IMR-90 (cell line): ENCODE data around the gene PGLYRP3. TPM values are rescaled to one million over a fixed set of nuclear protein-coding genes. Genes with fewer than 3 reads are reported as not detected.

Experiments
- ATAC-seq: fragments of 200-7000 bp; cut with Tn5 transposase; 2 replicates; pipeline ENCODE4 v1.9.1; 2020; ENCODE audit warnings: low read depth, mild to moderate bottlenecking, moderate library complexity
- BruUV-seq: library from RNA; stranded (reverse); fragments of 400-500 nt; replicated peaks from 2 replicates; lab custom pipeline; 2021; lab: Mats Ljungman, UMichigan
- CTCF ChIA-PET: fragments of 300-600 bp; formaldehyde crosslinking; extraction: SDS; loops from one replicate; lab custom pipeline; 2021; ENCODE audit warnings: antibody characterized with exemption; lab: Yijun Ruan, JAX
- POLR2A ChIA-PET: fragments of 300-600 bp; sonication (Branson Sonifier 250); formaldehyde crosslinking; loops from one replicate; lab custom pipeline; 2022; ENCODE audit warnings: antibody characterized with exemption; ENCODE audit not compliant: unreplicated experiment; lab: Charles Lee
- DNase-seq: peaks from one replicate; pipeline ENCODE4 v3.0.0; 2013
- H2AFZ ChIP-seq: replicated peaks from 2 replicates; pipeline ENCODE3; 2013; ENCODE audit warnings: low read length, mild to moderate bottlenecking; ENCODE audit not compliant: poor library complexity
- H2AK5ac ChIP-seq: 2 replicates; pipeline ENCODE4 v1.6.1; 2013; ENCODE audit warnings: low read depth, low read length, inconsistent platforms
- H2AK9ac ChIP-seq: replicated peaks from 2 replicates; pipeline ENCODE3; 2013; ENCODE audit warnings: mild to moderate bottlenecking, low read depth, low read length, moderate library complexity; ENCODE audit not compliant: poor library complexity
- H2BK120ac ChIP-seq: 2 replicates; pipeline ENCODE4 v1.6.1; 2013; ENCODE audit warnings: low read depth, low read length, inconsistent platforms
- H2BK15ac ChIP-seq: 3 replicates; pipeline ENCODE4 v1.6.1; 2013; ENCODE audit warnings: low read depth, low read length, inconsistent platforms
- H2BK20ac ChIP-seq: 2 replicates; pipeline ENCODE4 v1.6.1; 2013; ENCODE audit warnings: low read depth, mild to moderate bottlenecking, inconsistent platforms, low read length, moderate library complexity
- H2BK5ac ChIP-seq: 2 replicates; pipeline ENCODE4 v1.6.1; 2013; ENCODE audit warnings: mild to moderate bottlenecking, low read depth, low read length, inconsistent platforms; ENCODE audit not compliant: poor library complexity, severe bottlenecking
- H3K14ac ChIP-seq: replicated peaks from 2 replicates; pipeline ENCODE4 v1.6.1; 2013; ENCODE audit warnings: low read depth, low read length, inconsistent platforms
- H3K18ac ChIP-seq: 2 replicates; pipeline ENCODE4 v1.6.1; 2013; ENCODE audit warnings: low read depth, low read length, control low read depth
- H3K23ac ChIP-seq: 2 replicates; pipeline ENCODE4 v1.6.1; 2013; ENCODE audit warnings: low read depth, low read length, inconsistent platforms
- H3K27ac ChIP-seq: 2 replicates; pipeline ENCODE4 v1.5.1; 2013; ENCODE audit warnings: mild to moderate bottlenecking, control low read depth, low read length; ENCODE audit not compliant: insufficient read depth
- H3K27me3 ChIP-seq: 2 replicates; pipeline ENCODE4 v1.6.1; 2013; ENCODE audit warnings: low read length; ENCODE audit not compliant: control insufficient read depth, insufficient read depth
- H3K36me3 ChIP-seq: 2 replicates; pipeline ENCODE4 v1.6.1; 2013; ENCODE audit warnings: low read length, mixed read lengths; ENCODE audit not compliant: control insufficient read depth, insufficient read depth
- H3K4ac ChIP-seq: 2 replicates; pipeline ENCODE4 v1.6.1; 2013; ENCODE audit warnings: low read depth, low read length, inconsistent platforms
- H3K4me1 ChIP-seq: 2 replicates; pipeline ENCODE4 v1.6.1; 2013; ENCODE audit warnings: low read length, mixed read lengths; ENCODE audit not compliant: control insufficient read depth, insufficient read depth
- H3K4me2 ChIP-seq: 2 replicates; pipeline ENCODE4 v1.6.1; 2013; ENCODE audit warnings: low read depth, mild to moderate bottlenecking, control low read depth, low read length, moderate library complexity
- H3K4me3 ChIP-seq: 2 replicates; pipeline ENCODE4 v1.5.1; 2013; ENCODE audit warnings: low read depth, mild to moderate bottlenecking, control low read depth, low read length, moderate library complexity; ENCODE audit not compliant: insufficient read depth
- H3K56ac ChIP-seq: 2 replicates; pipeline ENCODE4 v1.6.1; 2013; ENCODE audit warnings: low read length, inconsistent platforms; ENCODE audit not compliant: insufficient read depth; ENCODE audit errors: extremely low read depth
- H3K79me1 ChIP-seq, 2 experiments: 2 replicates each; pipeline ENCODE4 v1.6.1; 2013; ENCODE audit warnings: low read length in 2 of 2, inconsistent platforms in 1 of 2, low read depth in 1 of 2
- H3K9ac ChIP-seq: 2 replicates; pipeline ENCODE4 v1.6.1; 2013; ENCODE audit warnings: low read depth, low read length, control low read depth
- H3K9me1 ChIP-seq: 2 replicates; pipeline ENCODE4 v1.6.1; 2013; ENCODE audit warnings: low read length, inconsistent platforms; ENCODE audit not compliant: insufficient read depth
- H3K9me3 ChIP-seq: 2 replicates; pipeline ENCODE4 v1.6.1; 2013; ENCODE audit warnings: low read length; ENCODE audit not compliant: control insufficient read depth, insufficient read depth
- H4K20me1 ChIP-seq: 2 replicates; pipeline ENCODE4 v1.6.1; 2013; ENCODE audit warnings: low read length, inconsistent platforms; ENCODE audit not compliant: insufficient read depth
- H4K5ac ChIP-seq: 2 replicates; pipeline ENCODE4 v1.6.1; 2013; ENCODE audit warnings: mild to moderate bottlenecking, low read depth, low read length, control low read depth
- H4K8ac ChIP-seq, 2 experiments: 2 replicates each; pipeline ENCODE4 v1.6.1; 2013; ENCODE audit warnings: low read depth in 2 of 2, low read length in 2 of 2, control low read depth in 1 of 2, inconsistent platforms in 1 of 2
- H4K91ac ChIP-seq: 2 replicates; pipeline ENCODE4 v1.6.1; 2013; ENCODE audit warnings: low read depth, low read length, inconsistent platforms; ENCODE audit not compliant: insufficient read depth
- WGBS, 2 experiments: methylation state at CpG; one replicate each; pipeline versions ENCODE4 v1.1.5 to v1.1.7; 2013; ENCODE audit warnings: missing lambda C conversion rate in 2 of 2; ENCODE audit not compliant: insufficient read length in 1 of 2; ENCODE audit errors: extremely low coverage in 2 of 2; 5-methylcytosine and 5-hydroxymethylcytosine counted together
- dilution Hi-C: fragments of 300-500 bp; cut with HindIII; formaldehyde crosslinking; loops from one replicate; pipeline ENCODE4 v1.14.3; 2018; ENCODE audit warnings: low sequenced_read_pairs; ENCODE audit not compliant: unreplicated experiment
- in situ Hi-C: fragments of 300-500 bp; cut with MboI; formaldehyde crosslinking; loops from 3 replicates; pipeline ENCODE4 v1.14.3; 2019; ENCODE audit warnings: low sequenced_read_pairs, inconsistent platforms, mixed read lengths
- intact Hi-C: fragments of 100-400 bp; cut with micrococcal nuclease; formaldehyde crosslinking; loops from 2 replicates; pipeline ENCODE4 v1.10.0; 2022
- polyA plus RNA-seq, 3 experiments: library from polyadenylated mRNA; depleted of rRNA; stranded (reverse); fragments of >200 nt; gene quantifications; 2 replicates each; pipeline ENCODE4 v1.2.3, GENCODE V29; 2012; ENCODE audit warnings: low replicate concordance in 1 of 3
- total RNA-seq: library from RNA; depleted of rRNA; stranded (reverse); fragments of >200 nt; gene quantifications from 2 replicates; pipeline ENCODE4 v1.2.3, GENCODE V29; 2012
- TF ChIP-seq, protein P1 (sequence below): conservative IDR thresholded peaks from 2 replicates; pipeline ENCODE4 v1.5.1; 2012; ENCODE audit warnings: mild to moderate bottlenecking, low read depth, low read length, improper control_type of control experiment

Gene PGLYRP3
- total and polyA plus RNA-seq, 2 of the 4 experiments (the other 2 are of a cell fraction), result not detected

- H3K4me1 ChIP-seq, result no peaks in the 10 kb centered on the region
- BruUV-seq, result no TSS peak
- H4K91ac ChIP-seq, result no peak overlapping the region
- no peaks in the 10 kb centered on the region for H4K20me1 ChIP-seq
- POLR2A ChIA-PET, result no interaction called here
- no peak overlapping the region for H2BK15ac ChIP-seq
- H3K14ac ChIP-seq, result no peak overlapping the region
- H2AK5ac ChIP-seq, result no peak overlapping the region
- no peak overlapping the region for H4K5ac ChIP-seq
- CTCF ChIA-PET, result no interaction called here
- no peaks in the 10 kb centered on the region for H3K9me1 ChIP-seq
- no peak overlapping the region for H3K4ac ChIP-seq
- no peak overlapping the region for H2AK9ac ChIP-seq
- H4K8ac ChIP-seq, result no peak overlapping the region
- no peak overlapping the region for H3K18ac ChIP-seq
- no peak overlapping the region for H2BK20ac ChIP-seq
- no peaks in the 10 kb centered on the region for H3K9me3 ChIP-seq
- no peak overlapping the region for H2BK5ac ChIP-seq
- WGBS, 2 experiments, result 45% methylated on average over 6 of the region's 11 CpGs; no CpG with 5 or more reads in 1 of the 2 experiments
- H3K79me1 ChIP-seq, result no peaks in the 10 kb centered on the region
- no peak overlapping the region for H3K4me3 ChIP-seq
- in situ Hi-C loops, result no loop called here
- no peak overlapping the region for H3K23ac ChIP-seq
- H3K36me3 ChIP-seq, result no peaks in the 10 kb centered on the region
- no peak for ATAC-seq
- peaks cover 15% of the 10 kb centered on the region for H3K27me3 ChIP-seq
- H3K27ac ChIP-seq, result no peak overlapping the region
- H2BK120ac ChIP-seq, result no peak overlapping the region
- H3K4me2 ChIP-seq, result no peak overlapping the region
- DNase-seq, result no peak
- H3K56ac ChIP-seq, result no peak overlapping the region
- intact Hi-C loops, result no loop called here
- H3K9ac ChIP-seq, result no peak overlapping the region
- H2AFZ ChIP-seq, result no peak overlapping the region
- TF ChIP-seq, protein P1, sequence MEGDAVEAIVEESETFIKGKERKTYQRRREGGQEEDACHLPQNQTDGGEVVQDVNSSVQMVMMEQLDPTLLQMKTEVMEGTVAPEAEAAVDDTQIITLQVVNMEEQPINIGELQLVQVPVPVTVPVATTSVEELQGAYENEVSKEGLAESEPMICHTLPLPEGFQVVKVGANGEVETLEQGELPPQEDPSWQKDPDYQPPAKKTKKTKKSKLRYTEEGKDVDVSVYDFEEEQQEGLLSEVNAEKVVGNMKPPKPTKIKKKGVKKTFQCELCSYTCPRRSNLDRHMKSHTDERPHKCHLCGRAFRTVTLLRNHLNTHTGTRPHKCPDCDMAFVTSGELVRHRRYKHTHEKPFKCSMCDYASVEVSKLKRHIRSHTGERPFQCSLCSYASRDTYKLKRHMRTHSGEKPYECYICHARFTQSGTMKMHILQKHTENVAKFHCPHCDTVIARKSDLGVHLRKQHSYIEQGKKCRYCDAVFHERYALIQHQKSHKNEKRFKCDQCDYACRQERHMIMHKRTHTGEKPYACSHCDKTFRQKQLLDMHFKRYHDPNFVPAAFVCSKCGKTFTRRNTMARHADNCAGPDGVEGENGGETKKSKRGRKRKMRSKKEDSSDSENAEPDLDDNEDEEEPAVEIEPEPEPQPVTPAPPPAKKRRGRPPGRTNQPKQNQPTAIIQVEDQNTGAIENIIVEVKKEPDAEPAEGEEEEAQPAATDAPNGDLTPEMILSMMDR, result no peak
- dilution Hi-C loops, result no loop called here
Measured at GRCh38 chr1:153360592-153361479, 48.1 kb upstream of the PGLYRP3 start.
